Ishikawa (cell line): ENCODE measurements around the gene HMGXB3.

Experiments used
- CEBPB ChIP-seq: IDR thresholded peaks from 2 replicates; pipeline ENCODE4 v1.6.1; 2012
- CREB1 ChIP-seq: IDR thresholded peaks from 2 replicates; pipeline ENCODE4 v1.6.1; 2012; ENCODE audit warnings: low read depth
- EGR1 ChIP-seq: IDR thresholded peaks from 2 replicates; pipeline ENCODE4 v1.6.1; 2012
- EP300 ChIP-seq: IDR thresholded peaks from 2 replicates; pipeline ENCODE4 v1.6.1; 2012; ENCODE audit warnings: borderline replicate concordance
- FOXM1 ChIP-seq: IDR thresholded peaks from 2 replicates; pipeline ENCODE4 v1.6.1; 2012; ENCODE audit warnings: low read depth, borderline replicate concordance
- MAX ChIP-seq: IDR thresholded peaks from 2 replicates; pipeline ENCODE4 v1.6.1; 2012
- NFIC ChIP-seq: IDR thresholded peaks from 2 replicates; pipeline ENCODE4 v1.6.1; 2012
- RAD21 ChIP-seq: IDR thresholded peaks from 2 replicates; pipeline ENCODE4 v1.6.1; 2012; ENCODE audit warnings: low read depth
- TAF1 ChIP-seq: IDR thresholded peaks from 2 replicates; pipeline ENCODE4 v1.6.1; 2012; ENCODE audit warnings: low read depth, mild to moderate bottlenecking
- TCF12 ChIP-seq: IDR thresholded peaks from 2 replicates; pipeline ENCODE4 v1.6.1; 2012; ENCODE audit warnings: low read depth
- TEAD4 ChIP-seq: IDR thresholded peaks from 2 replicates; pipeline ENCODE4 v1.6.1; 2012
- USF1 ChIP-seq: IDR thresholded peaks from 2 replicates; pipeline ENCODE4 v1.6.1; 2012
- YY1 ChIP-seq: IDR thresholded peaks from 2 replicates; pipeline ENCODE4 v1.6.1; 2012; ENCODE audit warnings: low read depth
- ZBTB7A ChIP-seq: IDR thresholded peaks from 2 replicates; pipeline ENCODE4 v1.6.1; 2012; ENCODE audit warnings: low read depth
- TF ChIP-seq, protein P1 (sequence below): IDR thresholded peaks from 2 replicates; pipeline ENCODE4 v1.6.1; 2012; ENCODE audit warnings: low read depth, mild to moderate bottlenecking

The HMGXB3 gene

DNA sequence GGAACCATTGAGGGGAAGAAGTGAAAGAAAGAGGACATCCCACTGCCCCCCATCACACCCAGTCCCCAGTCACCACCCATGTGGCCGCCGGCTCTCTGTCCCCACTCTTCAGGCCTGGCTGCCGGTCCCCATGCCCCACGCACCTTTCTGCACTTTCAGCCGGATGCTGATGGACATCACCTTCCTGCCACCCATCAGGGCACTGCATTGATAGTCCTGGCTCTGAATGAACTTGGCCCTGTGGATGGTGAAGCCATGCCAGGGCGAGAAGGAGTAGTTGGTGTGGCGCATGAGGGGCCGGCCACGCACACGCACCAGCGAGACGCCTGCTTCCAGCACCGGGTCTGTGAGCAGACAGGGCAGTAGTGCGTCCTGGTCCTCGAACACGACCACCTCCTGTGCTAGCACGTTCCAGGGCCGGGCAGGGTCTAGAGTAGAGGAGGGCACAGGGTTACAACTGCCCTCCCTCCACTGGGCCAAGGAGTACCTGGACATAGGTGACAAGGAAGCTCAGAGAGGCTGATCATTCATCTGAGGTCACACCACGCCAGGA is 79.4 kb downstream of the HMGXB3 start:
- no peak for TF ChIP-seq CEBPB
- TF ChIP-seq TEAD4: no peak
- TF ChIP-seq ZBTB7A: no peak
- TF ChIP-seq USF1: no peak
- TF ChIP-seq FOXM1: no peak
- TF ChIP-seq MAX: no peak
- no peak for TF ChIP-seq NFIC
- TF ChIP-seq EP300: no peak
- no peak for TF ChIP-seq TCF12
- TF ChIP-seq CREB1: no peak
- no peak for TF ChIP-seq YY1
- no peak for TF ChIP-seq RAD21
- no peak for TF ChIP-seq EGR1
- TF ChIP-seq, protein P1, sequence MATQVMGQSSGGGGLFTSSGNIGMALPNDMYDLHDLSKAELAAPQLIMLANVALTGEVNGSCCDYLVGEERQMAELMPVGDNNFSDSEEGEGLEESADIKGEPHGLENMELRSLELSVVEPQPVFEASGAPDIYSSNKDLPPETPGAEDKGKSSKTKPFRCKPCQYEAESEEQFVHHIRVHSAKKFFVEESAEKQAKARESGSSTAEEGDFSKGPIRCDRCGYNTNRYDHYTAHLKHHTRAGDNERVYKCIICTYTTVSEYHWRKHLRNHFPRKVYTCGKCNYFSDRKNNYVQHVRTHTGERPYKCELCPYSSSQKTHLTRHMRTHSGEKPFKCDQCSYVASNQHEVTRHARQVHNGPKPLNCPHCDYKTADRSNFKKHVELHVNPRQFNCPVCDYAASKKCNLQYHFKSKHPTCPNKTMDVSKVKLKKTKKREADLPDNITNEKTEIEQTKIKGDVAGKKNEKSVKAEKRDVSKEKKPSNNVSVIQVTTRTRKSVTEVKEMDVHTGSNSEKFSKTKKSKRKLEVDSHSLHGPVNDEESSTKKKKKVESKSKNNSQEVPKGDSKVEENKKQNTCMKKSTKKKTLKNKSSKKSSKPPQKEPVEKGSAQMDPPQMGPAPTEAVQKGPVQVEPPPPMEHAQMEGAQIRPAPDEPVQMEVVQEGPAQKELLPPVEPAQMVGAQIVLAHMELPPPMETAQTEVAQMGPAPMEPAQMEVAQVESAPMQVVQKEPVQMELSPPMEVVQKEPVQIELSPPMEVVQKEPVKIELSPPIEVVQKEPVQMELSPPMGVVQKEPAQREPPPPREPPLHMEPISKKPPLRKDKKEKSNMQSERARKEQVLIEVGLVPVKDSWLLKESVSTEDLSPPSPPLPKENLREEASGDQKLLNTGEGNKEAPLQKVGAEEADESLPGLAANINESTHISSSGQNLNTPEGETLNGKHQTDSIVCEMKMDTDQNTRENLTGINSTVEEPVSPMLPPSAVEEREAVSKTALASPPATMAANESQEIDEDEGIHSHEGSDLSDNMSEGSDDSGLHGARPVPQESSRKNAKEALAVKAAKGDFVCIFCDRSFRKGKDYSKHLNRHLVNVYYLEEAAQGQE: no peak
- TF ChIP-seq TAF1: no peak

- TF ChIP-seq CEBPB (no peak), USF1 (no peak), TEAD4 (no peak), NFIC (no peak), FOXM1 (no peak), TAF1 (no peak), RAD21 (no peak), ZBTB7A (no peak), EP300 (no peak)
- TF ChIP-seq, protein P1: no peak
Observed at GRCh38 chr5:150080696-150081435, 80.3 kb downstream of the HMGXB3 start.

GRCh38 chr5:150081541-150082283 is 81.2 kb downstream of the HMGXB3 start:
- no peak for TF ChIP-seq CREB1
- TF ChIP-seq USF1: no peak
- no peak for TF ChIP-seq CEBPB

- TF ChIP-seq FOXM1 (no peak), USF1 (no peak), MAX (no peak), ZBTB7A (no peak), CREB1 (no peak), EP300 (no peak), TEAD4 (no peak), NFIC (no peak), YY1 (no peak), EGR1 (no peak), TCF12 (no peak), RAD21 (no peak), TAF1 (no peak), CEBPB (no peak)
- TF ChIP-seq, protein P1: no peak
Observed at GRCh38 chr5:150082374-150082773, 81.8 kb downstream of the HMGXB3 start.
